Measurements from ENCODE around the gene TAS2R30.
"Not testable (repeated sequence)": the region's sequence is repeated elsewhere in the genome, so short reads cannot be mapped to it uniquely, and the experiment has no call there.

The TAS2R30 gene

DNA sequence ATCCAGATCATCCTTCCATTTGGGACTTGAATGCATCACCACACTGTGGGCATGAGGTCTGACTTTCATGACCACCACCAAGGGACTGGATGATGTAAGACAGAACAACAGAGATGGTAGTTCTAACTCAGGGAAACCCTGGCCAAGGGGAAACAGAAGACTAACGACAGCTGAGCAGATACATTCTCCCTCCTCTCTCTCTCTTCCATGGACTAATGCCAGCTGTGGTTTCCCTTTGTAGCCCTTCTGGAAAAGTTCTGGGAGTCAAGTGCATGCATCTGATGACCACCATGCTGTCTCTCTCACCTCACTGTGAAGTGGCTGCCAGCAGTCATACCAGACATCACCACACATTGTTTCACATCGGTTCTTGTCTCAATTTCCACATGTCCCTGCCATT lies 3.4 kb downstream of the TAS2R30 start:
- no peak overlapping the region for H3K4me3 ChIP-seq (ENCODE audit: low read depth, low read length)
- no peak for DNase-seq (ENCODE audit: low read depth)
- TF ChIP-seq, protein P1, sequence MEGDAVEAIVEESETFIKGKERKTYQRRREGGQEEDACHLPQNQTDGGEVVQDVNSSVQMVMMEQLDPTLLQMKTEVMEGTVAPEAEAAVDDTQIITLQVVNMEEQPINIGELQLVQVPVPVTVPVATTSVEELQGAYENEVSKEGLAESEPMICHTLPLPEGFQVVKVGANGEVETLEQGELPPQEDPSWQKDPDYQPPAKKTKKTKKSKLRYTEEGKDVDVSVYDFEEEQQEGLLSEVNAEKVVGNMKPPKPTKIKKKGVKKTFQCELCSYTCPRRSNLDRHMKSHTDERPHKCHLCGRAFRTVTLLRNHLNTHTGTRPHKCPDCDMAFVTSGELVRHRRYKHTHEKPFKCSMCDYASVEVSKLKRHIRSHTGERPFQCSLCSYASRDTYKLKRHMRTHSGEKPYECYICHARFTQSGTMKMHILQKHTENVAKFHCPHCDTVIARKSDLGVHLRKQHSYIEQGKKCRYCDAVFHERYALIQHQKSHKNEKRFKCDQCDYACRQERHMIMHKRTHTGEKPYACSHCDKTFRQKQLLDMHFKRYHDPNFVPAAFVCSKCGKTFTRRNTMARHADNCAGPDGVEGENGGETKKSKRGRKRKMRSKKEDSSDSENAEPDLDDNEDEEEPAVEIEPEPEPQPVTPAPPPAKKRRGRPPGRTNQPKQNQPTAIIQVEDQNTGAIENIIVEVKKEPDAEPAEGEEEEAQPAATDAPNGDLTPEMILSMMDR (IDR thresholded peaks at IDR 0.05; ENCODE audit: low read depth, low read length): no peak
- TF ChIP-seq MYC (IDR thresholded peaks at IDR 0.05; ENCODE audit: low read depth, low read length) (no peak), POLR2A (IDR thresholded peaks at IDR 0.05; ENCODE audit: extremely low read depth, insufficient read length) (no peak)
- TF ChIP-seq, protein P2, sequence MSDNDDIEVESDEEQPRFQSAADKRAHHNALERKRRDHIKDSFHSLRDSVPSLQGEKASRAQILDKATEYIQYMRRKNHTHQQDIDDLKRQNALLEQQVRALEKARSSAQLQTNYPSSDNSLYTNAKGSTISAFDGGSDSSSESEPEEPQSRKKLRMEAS (IDR thresholded peaks at IDR 0.05; ENCODE audit: low read depth, low read length): no peak

DNA sequence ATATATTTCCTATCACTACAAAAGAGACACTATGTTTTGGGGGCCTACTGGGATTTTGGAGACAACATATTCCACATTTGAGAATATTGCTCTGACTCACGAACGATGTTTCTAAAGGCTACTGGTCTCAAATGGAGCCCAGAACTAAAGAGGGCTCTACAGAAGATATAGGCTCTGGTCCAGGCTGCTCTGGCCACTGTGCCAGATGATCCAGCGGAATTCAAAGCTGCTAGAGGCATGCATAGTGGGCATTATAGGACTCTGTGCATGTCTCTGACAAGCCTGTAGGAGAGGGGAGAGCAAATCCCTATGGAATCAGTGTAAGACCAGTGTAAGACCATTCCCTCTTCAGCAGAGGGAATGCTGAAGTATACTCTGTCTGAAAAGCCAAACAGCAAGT lies 4.1 kb downstream of the TAS2R30 start:
- TF ChIP-seq, protein P2 (IDR thresholded peaks at IDR 0.05; ENCODE audit: low read depth, low read length): no peak
- H3K4me3 ChIP-seq (ENCODE audit: low read depth, low read length): no peak overlapping the region
- no peak for DNase-seq (ENCODE audit: low read depth)

DNA sequence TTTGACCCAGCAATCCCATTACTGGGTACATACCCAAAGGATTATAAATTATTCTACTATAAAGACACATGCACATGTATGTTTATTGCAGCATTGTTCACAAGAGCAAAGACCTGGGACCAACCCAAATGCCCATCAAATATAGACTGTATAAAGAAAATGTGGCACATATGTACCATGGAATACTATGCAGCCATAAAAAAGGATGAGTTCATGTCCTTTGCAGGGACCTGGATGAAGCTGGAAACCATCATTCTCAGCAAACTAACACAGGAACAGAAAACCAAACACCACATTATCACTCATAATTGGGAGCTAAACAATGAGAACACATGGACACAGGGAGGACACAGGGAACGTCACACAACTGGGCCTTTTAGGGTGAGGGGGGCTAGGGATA lies 20.3 kb downstream of the TAS2R30 start:
- not testable (repeated sequence) for DNase-seq (ENCODE audit: low read depth); H3K4me3 ChIP-seq (ENCODE audit: low read depth, low read length)

DNA sequence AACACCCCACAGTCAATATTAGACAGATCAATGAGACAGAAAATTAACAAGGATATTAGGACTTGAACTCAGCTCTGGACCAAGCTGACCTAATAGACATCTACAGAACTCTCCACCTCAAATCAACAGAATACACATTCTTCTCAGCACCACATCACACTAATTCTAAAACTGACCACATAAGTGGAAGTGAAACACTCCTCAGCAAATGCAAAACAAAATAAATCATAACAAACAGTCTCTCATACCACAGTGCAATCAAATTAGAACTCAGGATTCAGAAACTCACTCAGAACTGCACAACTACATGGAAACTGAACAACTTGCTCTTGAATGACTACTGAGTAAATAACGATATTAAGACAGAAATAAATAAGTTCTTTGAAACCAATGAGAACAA lies 23.2 kb downstream of the TAS2R30 start:
- not testable (repeated sequence) for DNase-seq (ENCODE audit: low read depth); H3K4me3 ChIP-seq (ENCODE audit: low read depth, low read length)

DNA sequence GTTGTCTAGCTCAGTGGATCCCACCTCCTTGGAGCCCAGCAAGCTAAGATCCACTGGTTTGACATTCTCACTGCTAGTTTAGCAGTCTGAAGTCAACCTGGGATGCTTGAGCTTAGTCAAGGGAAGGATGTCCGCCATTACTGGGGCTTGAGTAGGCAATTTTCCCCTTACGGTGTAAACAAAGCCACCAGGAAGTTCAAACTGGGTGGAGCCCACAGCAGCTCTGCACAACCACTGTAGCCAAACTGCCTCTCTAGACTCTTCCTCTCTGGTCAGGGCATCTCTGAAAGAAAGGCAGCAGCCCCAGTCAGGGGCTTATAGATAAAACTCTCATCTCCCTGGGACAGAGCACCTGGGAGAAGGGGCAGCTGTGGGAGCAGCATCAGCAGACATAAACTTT lies 25.6 kb downstream of the TAS2R30 start:
- no peak overlapping the region for H3K4me3 ChIP-seq (ENCODE audit: low read depth, low read length)
- DNase-seq (ENCODE audit: low read depth): no peak
- TF ChIP-seq MYC (IDR thresholded peaks at IDR 0.05; ENCODE audit: low read depth, low read length) (no peak), POLR2A (IDR thresholded peaks at IDR 0.05; ENCODE audit: extremely low read depth, insufficient read length) (no peak)

DNA sequence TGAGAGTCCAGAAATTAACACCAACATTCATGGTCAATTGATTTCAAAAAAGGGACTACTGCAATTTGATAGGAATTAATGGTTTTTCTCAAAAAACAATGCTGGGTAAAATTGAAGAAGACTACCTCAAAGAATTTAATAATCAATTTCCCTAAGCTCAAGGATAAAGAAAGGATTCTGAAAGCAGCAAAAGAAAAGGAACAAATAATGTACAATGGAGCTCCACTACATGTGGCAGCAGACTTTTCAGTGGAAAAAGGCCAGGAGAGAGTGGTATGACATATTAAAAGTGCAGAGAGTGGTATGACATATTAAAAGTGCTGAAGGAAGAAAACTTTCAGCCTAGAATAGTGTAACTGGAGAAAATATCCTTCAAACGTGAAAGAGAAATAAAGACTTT lies 26.7 kb downstream of the TAS2R30 start:
- TF ChIP-seq, protein P1 (IDR thresholded peaks at IDR 0.05; ENCODE audit: low read depth, low read length): no peak
- TF ChIP-seq POLR2A (IDR thresholded peaks at IDR 0.05; ENCODE audit: extremely low read depth, insufficient read length) (no peak), MYC (IDR thresholded peaks at IDR 0.05; ENCODE audit: low read depth, low read length) (no peak)
- TF ChIP-seq, protein P2 (IDR thresholded peaks at IDR 0.05; ENCODE audit: low read depth, low read length): no peak
- no peak for DNase-seq (ENCODE audit: low read depth)
- H3K4me3 ChIP-seq (ENCODE audit: low read depth, low read length): no peak overlapping the region

DNA sequence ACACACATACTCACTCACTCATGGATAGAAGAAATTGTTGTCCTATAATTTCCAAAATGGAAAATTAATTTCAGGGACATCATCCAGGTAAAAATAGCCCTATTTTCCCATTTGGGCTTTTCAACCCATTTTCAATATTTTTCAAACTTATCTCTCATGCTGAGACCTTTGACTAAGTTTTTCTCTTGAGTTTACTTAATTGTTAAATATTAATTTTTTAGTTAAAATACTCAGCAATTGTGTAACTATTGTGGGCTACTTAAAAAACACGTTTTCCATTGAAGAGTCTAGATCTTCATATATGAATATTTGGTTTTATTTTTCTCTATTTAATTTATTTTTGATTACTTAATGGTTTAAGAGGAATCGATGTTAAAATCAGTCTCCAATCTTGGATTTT lies 28.2 kb downstream of the TAS2R30 start:
- no peak for DNase-seq (ENCODE audit: low read depth)
- TF ChIP-seq MYC (IDR thresholded peaks at IDR 0.05; ENCODE audit: low read depth, low read length): no peak
- no peak for TF ChIP-seq POLR2A (IDR thresholded peaks at IDR 0.05; ENCODE audit: extremely low read depth, insufficient read length)
- TF ChIP-seq, protein P2 (IDR thresholded peaks at IDR 0.05; ENCODE audit: low read depth, low read length): no peak
- TF ChIP-seq, protein P1 (IDR thresholded peaks at IDR 0.05; ENCODE audit: low read depth, low read length): no peak
- no peak overlapping the region for H3K4me3 ChIP-seq (ENCODE audit: low read depth, low read length)

DNA sequence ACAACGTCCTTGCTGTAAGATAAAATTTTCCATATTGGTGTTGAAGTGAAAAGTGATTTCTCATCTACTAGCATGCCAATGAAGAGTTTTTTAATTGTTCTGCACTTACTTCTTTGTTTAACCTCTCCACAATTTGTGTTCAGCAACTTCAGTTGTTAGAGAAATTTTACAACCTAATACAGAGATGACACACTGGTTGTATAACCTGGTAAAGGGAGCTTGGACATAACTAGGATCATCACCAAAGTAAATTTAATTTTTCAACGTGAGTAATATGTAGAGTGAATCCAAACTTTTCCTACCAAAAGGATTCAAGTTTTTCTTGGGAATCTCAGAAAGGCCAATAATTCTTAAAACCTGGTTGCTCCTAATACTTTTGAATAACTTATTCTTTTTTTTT lies 28.9 kb downstream of the TAS2R30 start:
- TF ChIP-seq, protein P1 (IDR thresholded peaks at IDR 0.05; ENCODE audit: low read depth, low read length): no peak
- TF ChIP-seq MYC (IDR thresholded peaks at IDR 0.05; ENCODE audit: low read depth, low read length): no peak
- TF ChIP-seq, protein P2 (IDR thresholded peaks at IDR 0.05; ENCODE audit: low read depth, low read length): no peak
- no peak for TF ChIP-seq POLR2A (IDR thresholded peaks at IDR 0.05; ENCODE audit: extremely low read depth, insufficient read length)
- H3K4me3 ChIP-seq (ENCODE audit: low read depth, low read length): no peak overlapping the region
- no peak for DNase-seq (ENCODE audit: low read depth)

DNA sequence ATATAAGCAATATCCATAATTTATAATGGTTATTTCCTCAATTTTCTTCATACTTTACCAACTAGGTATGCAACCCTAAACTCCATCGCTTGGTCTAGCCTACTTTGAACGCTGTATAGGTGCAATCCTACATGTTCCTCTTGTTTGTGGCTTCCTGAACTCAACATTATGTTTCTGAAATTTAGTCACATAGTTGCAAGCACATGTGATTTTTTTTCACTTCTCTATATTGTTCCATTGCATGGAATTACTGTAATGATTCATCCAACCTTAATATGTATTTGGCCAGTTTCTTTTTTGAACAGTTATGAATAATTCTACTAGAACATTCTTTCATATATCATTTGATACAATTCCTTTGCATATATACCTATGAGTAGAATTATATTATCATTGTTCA lies 39.5 kb downstream of the TAS2R30 start:
- not testable (repeated sequence) for H3K4me3 ChIP-seq (ENCODE audit: low read depth, low read length); DNase-seq (ENCODE audit: low read depth)

Data from NB4 (cell line).